HL-60 (cell line): ENCODE measurements around the gene CHRNE.

Source experiments
- DNase-seq, 2 experiments: peaks; one replicate each; pipeline ENCODE4 v3.0.0-alpha.2; 2010 to 2020; ENCODE audit warnings: low read depth in 1 of 2, low spot score in 1 of 2
- H3K27ac ChIP-seq: fragments of 250-450 bp; sonication (Bioruptor Pico); replicated peaks from 2 replicates; pipeline ENCODE4 v1.5.1; 2020; ENCODE audit warnings: mild to moderate bottlenecking, moderate library complexity
- H3K27me3 ChIP-seq: fragments of 250-450 bp; sonication (Bioruptor Pico); 2 replicates; pipeline ENCODE4 v1.5.1; 2021; ENCODE audit warnings: mild to moderate bottlenecking, moderate library complexity; ENCODE audit not compliant: insufficient read depth, poor library complexity, severe bottlenecking
- H3K4me3 ChIP-seq: replicated peaks from 2 replicates; pipeline ENCODE4 v1.5.1; 2011; ENCODE audit warnings: mild to moderate bottlenecking, control low read depth, low read length; ENCODE audit not compliant: insufficient read depth
- CTCF ChIP-seq: IDR thresholded peaks from one replicate; pipeline ENCODE4 v1.5.1; 2011; ENCODE audit warnings: low read length, control low read depth, inconsistent platforms; ENCODE audit not compliant: insufficient read depth
- GABPA ChIP-seq: IDR thresholded peaks from 2 replicates; pipeline ENCODE4 v1.6.1; 2012; ENCODE audit warnings: low read depth
- POLR2AphosphoS5 ChIP-seq: IDR thresholded peaks from 2 replicates; pipeline ENCODE4 v1.6.1; 2012; ENCODE audit warnings: low read depth
- REST ChIP-seq: IDR thresholded peaks from 2 replicates; pipeline ENCODE4 v1.6.1; 2012; ENCODE audit warnings: low read depth; ENCODE audit not compliant: insufficient replicate concordance
- SPI1 ChIP-seq: IDR thresholded peaks from 2 replicates; pipeline ENCODE4 v1.6.1; 2012; ENCODE audit warnings: low read depth, mild to moderate bottlenecking, borderline replicate concordance

Gene CHRNE

GRCh38 chr17:4884489-4884888, 18.4 kb downstream of the CHRNE start:
- TF ChIP-seq SPI1 (no peak), POLR2AphosphoS5 (no peak), CTCF (no peak), GABPA (no peak), REST (no peak)
- no peak overlapping the region for H3K27ac ChIP-seq
- DNase-seq = no peak
- no peak overlapping the region for H3K4me3 ChIP-seq
- no peaks in the 10 kb centered on the region for H3K27me3 ChIP-seq

GRCh38 chr17:4881761-4882555, 20.9 kb downstream of the CHRNE start:
- Histone ChIP-seq H3K4me3 (no peak overlapping the region), H3K27ac (no peak overlapping the region), H3K27me3 (no peaks in the 10 kb centered on the region)
- TF ChIP-seq POLR2AphosphoS5 (no peak), CTCF (peak; percentile 18), REST (no peak), SPI1 (no peak)
- peak in 1 of 2 experiments; percentile 23 for DNase-seq

GRCh38 chr17:4880857-4881256, 22.0 kb downstream of the CHRNE start:
- H3K27ac ChIP-seq = no peak overlapping the region
- DNase-seq = no peak

More at GRCh38 chr17:4880857-4881256, 22.0 kb downstream of the CHRNE start:
- Histone ChIP-seq H3K27me3 (no peaks in the 10 kb centered on the region), H3K4me3 (no peak overlapping the region)
- TF ChIP-seq GABPA (no peak), POLR2AphosphoS5 (no peak), SPI1 (no peak), CTCF (no peak), REST (no peak)
